ENCODE results near the gene NUTM2F.
A peak's percentile ranks its signal among the peaks of the same experiment; 100 is the strongest.
"Not testable (repeated sequence)": the region's sequence is repeated elsewhere in the genome, so short reads cannot be mapped to it uniquely, and the experiment has no call there.

NUTM2F gene

GRCh38 chr9:94315034-94315984, 13.1 kb downstream of the NUTM2F start:
- DNase-seq: not testable (repeated sequence)

- no peak for DNase-seq
These were observed 25.1 kb downstream of the NUTM2F start for GRCh38 chr9:94303321-94303720.

GRCh38 chr9:94302426-94302825, 26.0 kb downstream of the NUTM2F start:
- no peak for DNase-seq

GRCh38 chr9:94301583-94301982, 26.9 kb downstream of the NUTM2F start:
- DNase-seq: no peak

GRCh38 chr9:94300470-94301301, 27.8 kb downstream of the NUTM2F start:
- DNase-seq: no peak

GRCh38 chr9:94298949-94299599, 29.4 kb downstream of the NUTM2F start:
- DNase-seq: no peak

- DNase-seq: no peak
These were observed 38.8 kb downstream of the NUTM2F start for GRCh38 chr9:94289691-94290090.

- DNase-seq: no peak
These were observed 40.4 kb downstream of the NUTM2F start for GRCh38 chr9:94287877-94288513.

GRCh38 chr9:94286116-94286515, 42.3 kb downstream of the NUTM2F start:
- no peak for DNase-seq

- no peak for DNase-seq
These were observed 47.3 kb downstream of the NUTM2F start for GRCh38 chr9:94281101-94281500.

GRCh38 chr9:94280409-94280989, 47.9 kb downstream of the NUTM2F start:
- peak; percentile 50 for DNase-seq

- DNase-seq: no peak
These were observed 50.4 kb downstream of the NUTM2F start for GRCh38 chr9:94277885-94278536.

- DNase-seq: not testable (repeated sequence)
These were observed 51.4 kb downstream of the NUTM2F start for GRCh38 chr9:94277029-94277428.

- no peak for DNase-seq
These were observed 58.4 kb downstream of the NUTM2F start for GRCh38 chr9:94270009-94270408.

- no peak for DNase-seq
These were observed 59.2 kb downstream of the NUTM2F start for GRCh38 chr9:94269264-94269663.
